Measurements from ENCODE around the gene ZFHX3.
A peak's percentile ranks its signal among the peaks of the same experiment; 100 is the strongest.
"Not testable (repeated sequence)": the region's sequence is repeated elsewhere in the genome, so short reads cannot be mapped to it uniquely, and the experiment has no call there.

Gene ZFHX3, protein sequence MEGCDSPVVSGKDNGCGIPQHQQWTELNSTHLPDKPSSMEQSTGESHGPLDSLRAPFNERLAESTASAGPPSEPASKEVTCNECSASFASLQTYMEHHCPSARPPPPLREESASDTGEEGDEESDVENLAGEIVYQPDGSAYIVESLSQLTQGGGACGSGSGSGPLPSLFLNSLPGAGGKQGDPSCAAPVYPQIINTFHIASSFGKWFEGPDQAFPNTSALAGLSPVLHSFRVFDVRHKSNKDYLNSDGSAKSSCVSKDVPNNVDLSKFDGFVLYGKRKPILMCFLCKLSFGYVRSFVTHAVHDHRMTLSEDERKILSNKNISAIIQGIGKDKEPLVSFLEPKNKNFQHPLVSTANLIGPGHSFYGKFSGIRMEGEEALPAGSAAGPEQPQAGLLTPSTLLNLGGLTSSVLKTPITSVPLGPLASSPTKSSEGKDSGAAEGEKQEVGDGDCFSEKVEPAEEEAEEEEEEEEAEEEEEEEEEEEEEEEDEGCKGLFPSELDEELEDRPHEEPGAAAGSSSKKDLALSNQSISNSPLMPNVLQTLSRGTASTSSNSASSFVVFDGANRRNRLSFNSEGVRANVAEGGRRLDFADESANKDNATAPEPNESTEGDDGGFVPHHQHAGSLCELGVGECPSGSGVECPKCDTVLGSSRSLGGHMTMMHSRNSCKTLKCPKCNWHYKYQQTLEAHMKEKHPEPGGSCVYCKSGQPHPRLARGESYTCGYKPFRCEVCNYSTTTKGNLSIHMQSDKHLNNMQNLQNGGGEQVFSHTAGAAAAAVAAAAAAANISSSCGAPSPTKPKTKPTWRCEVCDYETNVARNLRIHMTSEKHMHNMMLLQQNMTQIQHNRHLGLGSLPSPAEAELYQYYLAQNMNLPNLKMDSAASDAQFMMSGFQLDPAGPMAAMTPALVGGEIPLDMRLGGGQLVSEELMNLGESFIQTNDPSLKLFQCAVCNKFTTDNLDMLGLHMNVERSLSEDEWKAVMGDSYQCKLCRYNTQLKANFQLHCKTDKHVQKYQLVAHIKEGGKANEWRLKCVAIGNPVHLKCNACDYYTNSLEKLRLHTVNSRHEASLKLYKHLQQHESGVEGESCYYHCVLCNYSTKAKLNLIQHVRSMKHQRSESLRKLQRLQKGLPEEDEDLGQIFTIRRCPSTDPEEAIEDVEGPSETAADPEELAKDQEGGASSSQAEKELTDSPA (N-terminal part only)

DNA sequence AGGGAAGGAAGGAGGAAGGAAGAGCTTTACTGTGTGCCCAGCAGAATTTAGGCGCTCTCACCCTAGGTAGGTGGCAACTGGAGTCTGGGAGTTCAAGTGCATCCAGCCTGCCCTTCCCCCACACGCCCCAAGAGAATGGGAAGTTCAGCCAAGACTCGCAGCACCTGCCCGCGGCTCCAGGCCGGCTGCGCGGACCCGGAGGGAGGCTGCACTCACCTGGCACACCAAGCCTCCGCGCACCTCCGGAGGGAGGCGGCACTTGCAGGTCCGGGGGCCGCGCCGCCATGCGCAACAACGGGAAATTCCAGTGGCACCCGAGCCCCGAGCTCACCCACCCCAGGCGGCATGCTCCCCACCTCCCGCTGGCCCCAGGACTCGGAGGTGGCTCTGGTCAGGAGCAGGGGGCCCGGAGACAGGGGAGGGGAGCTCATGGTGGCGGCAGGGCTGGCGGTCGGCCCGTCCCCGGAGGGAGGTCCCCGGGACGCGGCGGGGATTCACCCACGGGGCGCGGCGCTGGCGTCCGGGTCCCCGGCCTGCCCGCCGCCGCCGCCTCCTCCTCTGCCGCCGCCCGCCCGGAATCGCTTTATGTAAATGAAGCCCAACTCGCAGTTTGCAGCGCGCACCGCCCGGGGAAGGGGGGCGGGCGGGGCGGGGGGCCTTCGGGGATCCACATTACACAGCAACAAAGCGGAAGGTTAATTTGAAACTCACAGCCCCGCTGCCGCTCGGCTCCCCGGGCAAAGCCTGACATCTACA lies at the start of gene ZFHX3:
TSS of gene ZFHX3 (minus strand) at position 593 of the 756 bp plus-strand sequence. CDS start 87,983 bp downstream, outside the sequence.
- peak; percentile 38 to 85 for DNase-seq

DNA sequence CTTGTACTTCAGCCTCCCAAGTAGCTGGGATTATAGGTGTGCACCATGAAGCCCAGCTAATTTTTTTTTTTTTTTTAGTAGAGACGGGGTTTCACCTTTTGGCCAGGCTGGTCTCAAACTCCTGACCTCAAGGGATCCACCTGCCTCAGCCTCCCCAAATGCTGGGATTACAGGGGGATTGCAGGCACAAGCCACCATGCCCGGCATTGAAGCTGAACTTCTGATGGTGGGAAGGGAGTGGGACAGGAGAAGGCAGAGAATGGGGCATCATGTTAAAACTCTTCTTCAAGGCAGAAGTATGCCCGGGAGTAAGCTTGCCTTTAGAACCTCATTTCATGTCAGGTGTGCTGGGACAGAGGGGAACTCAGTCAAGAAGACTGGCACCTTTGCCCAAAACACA lies 48.6 kb upstream of the ZFHX3 start:
- no peak for DNase-seq

DNA sequence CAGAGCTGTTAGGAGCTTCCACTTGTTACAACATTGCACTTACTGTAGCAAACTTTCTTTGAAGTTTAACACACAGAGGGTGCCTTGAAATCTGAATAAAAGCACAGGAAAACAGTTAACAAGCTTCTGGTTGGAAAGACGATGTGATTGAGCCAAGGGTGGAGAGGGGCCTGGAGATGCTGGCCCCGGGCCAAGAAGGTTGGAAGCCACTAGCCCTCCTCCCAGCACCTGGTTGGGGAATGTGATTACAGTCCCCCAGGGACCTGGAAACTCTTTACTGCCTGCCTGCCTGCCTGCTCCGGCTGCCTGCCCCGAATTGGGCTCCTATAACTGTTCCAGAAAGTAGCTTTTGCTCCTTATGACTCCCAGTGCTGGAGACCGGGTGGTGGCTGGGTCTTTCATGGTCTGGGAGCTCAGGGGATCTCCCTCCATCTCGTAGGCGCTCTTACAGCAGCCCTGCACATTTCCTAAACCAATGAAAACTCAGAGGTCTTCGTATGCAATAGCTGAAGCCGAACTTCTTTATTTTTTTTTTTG lies 48.0 kb upstream of the ZFHX3 start:
- DNase-seq, result peak in 1 of 2 experiments; percentile 65

DNA sequence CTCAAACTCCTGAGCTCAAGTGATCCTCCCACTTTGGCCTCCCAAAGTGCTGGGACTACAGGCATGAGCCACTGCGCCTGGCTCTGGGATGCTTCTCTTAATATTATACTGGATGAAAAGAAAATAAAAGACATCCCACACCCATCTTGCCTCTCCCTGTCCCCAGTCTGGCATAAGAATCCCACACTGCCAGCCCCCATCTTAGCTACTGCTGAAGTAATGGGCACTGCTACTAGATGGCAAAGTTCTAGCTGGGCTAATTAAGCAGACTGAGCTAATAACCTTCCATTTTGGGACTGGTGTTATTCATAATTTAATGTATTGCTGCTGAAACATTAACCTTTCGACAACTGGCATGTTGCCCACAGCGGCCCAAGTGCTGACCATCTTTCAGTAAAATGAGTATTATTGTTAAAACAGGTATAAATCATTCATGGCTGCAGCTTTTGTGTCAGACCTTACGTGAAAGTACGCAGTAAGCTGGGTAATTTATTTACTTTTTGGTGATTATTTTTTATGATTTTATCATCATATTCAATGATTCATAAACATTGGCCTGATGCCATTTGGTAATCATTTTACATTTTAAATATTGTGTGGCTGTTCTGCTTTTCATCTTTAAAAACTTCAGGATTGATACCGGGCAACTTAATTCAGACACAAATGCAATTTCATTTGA lies 47.4 kb upstream of the ZFHX3 start:
- no peak for DNase-seq

DNA sequence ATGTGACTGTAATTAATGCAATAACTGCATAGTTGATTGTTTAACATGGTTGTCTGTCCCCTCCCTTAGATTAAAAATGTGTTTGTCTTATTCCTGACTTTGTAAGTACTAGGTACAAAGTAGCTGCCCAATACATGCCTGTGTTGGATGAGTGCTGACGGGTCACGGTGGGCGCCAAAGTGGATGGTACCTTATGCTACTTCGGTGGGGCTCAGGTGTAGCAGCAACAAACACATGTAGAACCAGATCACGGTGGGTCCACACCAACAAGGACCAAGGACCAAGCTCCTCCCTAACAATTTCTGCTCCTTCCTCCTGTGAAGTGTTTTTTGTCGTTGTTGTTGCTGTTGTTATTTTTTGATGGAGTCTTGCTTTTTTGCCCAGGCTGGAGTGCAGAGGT lies 46.4 kb upstream of the ZFHX3 start:
- no peak for DNase-seq

DNA sequence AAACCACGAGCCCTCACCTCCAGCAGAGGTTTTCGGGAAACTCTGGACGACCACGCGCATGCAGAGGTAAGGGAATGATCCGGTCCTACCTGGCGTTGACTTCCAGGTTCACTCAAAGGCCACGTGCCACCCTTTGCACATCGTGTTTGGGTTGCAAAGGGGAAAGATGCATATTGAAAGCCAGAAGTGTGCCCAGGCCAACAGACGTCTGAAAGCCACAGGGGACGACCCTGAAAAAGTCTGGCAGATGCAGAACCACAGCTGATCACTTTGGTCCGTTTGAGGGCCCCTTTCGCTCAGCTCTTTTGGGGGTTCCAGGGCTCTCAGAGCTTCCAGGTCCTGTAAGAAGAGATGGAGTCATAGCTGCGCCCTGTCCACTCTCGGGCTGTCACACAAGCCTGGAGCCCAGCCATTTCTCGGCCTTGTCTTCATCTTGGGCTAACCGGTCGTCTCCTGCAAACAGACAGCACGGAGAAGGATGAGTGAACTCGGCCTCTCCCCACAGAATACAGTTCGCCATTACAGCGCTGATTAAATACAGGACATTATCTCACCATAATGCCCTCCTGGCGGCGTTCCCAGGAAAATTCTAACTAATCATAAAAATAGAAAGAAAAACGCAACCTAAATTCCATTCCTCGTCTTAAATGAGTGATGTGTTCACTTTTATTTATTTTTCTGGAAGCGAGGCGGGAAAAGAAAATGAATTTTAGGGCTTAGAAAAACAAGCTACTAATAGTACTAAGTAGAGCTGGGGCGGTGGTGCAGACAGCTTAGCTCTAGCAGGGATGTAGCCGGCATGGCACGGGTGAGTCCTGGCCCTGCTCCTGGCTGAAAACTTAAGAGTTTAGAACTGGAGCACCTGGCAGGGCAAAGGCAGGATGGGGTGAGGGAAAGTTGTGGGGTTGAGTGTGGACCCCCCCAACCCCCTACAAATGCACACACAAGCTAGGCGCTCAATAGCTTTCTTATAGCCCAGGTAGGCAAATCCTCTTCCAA lies 45.5 kb upstream of the ZFHX3 start:
- DNase-seq, result no peak

DNA sequence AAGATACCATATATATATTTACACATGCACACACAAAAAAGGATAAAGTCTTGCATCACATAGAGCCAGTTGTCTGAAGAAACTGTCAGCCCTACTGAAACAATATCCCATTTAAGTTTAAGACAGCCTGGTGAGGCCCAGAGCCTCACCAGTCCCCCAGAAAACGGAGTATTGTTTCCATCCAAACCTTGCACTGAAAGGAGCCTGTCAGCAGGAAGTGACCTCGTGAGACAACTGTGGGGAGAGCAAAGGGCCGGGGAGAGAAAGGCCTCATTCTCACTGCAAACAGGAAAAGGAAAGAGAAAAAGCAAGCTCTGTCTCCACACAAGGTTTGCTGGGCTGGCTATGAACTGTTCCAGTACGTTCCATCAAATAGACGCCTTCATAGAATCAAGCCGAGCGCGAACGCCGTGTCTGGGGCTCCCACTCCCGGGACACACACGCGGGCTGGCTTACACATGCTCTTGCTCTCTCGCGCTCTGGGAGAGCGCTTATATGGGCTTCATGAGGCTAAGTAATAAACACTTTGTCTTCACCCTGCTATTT lies 44.4 kb upstream of the ZFHX3 start:
- DNase-seq, result no peak

DNA sequence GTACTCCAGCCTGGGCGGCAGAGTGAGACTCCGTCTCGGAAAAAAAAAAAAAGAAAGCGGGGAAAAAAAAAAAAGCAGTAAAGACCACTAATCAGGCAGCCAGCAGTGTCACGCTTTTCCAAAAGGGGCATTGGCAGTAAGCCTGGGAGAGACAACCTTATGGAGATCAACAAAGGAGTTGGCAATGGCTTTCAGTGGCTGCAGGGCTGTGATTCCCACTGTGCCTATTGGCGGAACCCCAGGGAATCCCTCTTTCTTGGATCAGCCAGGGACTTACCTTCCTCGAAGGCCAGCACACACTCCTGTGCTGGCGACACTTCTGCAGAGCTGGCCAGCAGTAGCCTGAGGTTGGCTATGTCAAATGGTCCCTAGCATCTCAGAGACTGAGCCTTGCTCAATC lies 43.2 kb upstream of the ZFHX3 start:
- DNase-seq, result no peak

DNA sequence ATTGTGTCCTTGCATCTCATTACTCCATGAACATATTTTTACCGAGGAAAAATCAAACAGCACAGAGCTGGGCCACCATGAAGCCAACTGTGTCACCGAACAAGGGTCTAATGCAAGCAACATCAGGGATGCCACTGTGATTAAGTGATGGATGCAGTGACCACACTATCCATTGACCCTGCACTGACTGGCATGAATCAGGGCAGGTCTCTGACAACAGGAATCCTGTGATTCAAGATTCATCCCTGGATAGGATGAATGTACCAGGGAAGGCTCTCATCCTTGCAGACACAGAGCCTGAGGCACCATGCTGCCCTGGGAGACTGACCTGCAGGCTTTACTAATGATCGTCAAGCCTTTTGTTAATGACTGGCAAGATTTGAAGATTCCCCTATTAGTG lies 41.5 kb upstream of the ZFHX3 start:
- no peak for DNase-seq

DNA sequence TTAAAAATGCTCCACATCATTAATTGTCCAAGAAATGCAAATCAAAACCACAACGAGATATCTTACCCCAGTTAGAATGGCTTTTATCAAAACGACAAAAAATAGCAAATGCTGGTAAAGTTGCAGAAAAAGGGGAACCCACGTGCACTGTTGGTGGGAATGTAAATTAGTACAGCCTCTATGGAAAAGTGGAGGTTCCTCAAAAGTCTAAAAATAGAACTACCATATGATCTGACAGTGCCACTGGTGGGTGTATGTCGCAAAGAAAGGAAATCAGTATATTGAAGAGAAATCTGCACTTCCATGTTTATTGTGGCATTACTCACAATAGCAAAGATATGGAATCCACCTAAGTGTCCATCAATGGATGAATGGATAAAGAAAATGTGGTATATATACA lies 38.2 kb upstream of the ZFHX3 start:
- DNase-seq, result no peak

DNA sequence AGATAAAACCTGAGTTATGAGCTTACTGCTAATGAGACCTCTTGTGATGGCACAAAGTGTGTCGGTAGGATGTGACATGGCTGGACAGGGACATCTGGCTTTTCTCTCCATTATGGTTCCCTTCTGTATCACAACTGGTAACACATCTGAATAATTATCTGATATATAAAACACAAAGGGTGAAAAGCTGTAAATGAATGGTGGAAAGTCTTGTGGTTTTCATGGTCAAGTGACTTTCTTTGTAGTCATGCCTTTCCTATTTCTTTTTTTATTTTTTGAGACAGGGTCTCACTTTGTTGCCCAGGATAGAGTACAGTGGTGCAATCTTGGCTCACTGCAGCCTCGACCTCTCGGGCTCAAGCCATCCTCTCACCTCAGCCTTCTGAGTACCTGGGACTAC lies 35.3 kb upstream of the ZFHX3 start:
- no peak for DNase-seq

DNA sequence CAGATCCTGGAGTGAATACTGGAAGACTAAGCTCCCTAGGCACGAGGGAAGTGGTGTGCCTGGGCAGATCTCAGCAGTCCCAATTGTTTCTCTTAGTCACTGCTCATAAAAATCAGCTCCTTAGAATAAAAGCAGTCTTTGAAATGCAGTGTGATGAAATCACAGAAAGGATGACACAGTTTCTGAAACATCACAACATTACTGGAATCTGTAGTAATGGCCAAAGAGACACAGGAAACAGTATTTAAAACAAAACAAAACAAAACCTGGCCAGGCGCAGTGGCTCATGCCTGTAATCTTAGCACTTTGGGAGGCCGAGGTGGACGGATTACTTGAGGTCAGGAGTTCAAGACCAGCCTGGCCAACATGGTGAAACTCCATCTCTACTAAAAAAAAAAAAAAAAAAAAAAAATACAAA lies 34.7 kb upstream of the ZFHX3 start:
- DNase-seq, result not testable (repeated sequence)

DNA sequence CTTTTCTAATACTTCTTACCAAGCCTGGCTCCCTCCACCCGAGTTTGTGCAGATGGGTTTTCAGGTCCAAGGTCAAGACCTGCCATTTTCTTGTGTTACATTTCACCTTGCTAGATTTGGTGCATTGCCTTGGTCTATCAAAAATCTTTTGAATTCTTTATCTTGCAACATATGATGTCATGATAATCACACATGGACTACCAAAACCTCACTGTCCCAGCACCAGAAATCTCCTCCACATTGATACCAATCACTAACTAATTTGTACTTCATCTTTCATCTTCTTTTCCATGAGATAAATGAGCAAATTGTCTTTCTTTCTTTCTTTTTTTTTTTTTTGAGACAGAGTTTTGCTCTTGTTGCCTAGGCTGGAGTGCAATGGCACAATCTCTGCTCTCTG lies 33.0 kb upstream of the ZFHX3 start:
- no peak for DNase-seq

DNA sequence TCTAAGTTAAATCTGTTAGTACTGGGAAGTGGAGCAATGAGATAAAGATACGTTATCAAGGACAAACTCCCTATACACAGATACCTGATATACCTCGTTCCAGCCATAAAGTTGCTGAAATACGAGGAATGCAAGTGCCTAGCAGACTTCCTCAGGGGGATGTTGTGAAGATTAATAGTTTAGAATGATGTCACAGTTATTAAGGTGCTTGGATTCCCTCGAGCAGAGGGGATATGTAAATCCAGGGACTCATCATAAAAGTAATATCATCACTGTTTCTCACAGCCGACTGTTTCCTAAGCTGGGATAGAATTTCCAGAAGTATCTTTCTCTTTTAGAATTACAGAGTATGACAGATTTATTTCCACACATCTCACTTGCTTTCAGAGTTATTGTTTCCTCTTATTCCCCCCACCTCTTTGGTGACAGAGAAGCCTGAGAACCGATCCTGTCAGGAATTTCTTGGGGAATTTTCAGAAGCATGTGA lies 28.4 kb upstream of the ZFHX3 start:
- DNase-seq, result no peak

DNA sequence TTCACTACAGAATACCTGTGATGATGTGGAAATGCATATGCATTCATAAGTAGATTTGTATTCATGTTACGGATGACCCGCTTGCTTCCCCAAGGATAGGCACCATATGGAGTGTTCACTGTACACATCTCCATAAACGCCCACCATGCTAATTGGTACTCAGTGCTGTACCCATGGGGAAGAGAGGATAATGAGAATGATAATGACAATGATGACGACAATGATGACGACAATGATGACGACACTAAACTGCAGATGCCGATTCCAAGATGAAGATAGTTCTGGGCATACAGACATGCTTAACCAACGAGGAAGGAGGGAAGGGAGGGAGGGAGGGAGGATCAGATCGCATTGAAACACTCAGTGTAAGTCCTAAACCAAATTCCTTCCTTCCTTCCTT lies 26.5 kb upstream of the ZFHX3 start:
- no peak for DNase-seq

DNA sequence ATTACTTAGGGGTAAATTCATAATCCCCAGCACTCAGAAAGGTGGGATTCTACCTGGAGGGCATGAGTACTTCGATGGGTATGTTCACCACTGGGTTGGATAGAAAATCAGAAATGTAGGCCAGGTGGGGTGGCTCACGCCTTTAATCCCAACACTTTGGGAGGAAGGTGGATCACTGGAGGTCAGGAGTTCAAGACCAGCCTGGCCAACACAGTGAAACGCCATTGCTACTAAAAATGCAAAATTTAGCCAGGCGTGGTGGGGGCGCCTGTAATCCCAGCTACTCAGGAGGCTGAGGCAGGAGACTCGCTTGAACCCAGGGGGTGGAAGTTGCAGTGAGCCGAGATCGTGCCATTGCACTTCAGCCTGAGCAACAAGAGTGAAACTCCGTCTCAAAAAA lies 24.1 kb upstream of the ZFHX3 start:
- not testable (repeated sequence) for DNase-seq

DNA sequence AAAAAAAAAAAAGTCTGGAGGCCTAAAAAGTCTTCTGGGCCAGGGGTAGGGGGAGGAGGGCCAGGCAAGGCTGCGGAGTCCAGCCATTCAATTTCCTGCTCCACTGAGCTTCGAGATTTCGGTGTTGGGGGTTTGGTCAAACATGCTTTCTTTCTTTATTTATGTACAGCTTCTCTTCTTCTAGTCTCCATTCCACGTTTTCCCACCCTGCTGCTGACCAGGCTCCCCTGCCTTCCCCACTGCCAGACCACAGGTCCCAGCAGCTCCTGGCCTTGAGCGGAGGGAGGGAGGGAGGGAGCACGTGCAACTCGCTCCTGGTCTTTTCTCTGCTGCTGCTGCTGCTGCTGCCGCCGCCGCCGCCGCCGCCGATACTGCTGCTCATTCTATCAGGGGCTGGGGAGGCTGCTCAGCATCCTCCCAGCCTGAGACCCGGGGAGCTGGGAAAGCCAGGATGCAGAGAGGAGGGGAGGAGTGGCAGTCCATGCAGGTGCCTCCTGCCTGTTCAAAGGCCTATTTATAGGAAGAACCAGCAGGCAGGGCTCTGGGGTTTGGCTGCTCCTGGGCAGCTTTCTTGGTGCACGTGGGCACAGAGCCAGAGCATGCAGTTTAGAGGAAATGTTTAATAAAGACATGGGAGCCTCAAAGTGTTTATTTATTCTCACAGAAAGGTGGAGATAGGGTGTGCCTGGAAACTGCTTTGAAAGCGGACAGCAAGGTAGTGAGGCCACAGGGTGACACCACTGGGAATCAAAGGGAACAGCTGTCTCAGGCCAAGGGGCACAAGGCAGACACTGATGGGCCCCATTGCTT lies 23.4 kb upstream of the ZFHX3 start:
- DNase-seq, result peak; percentile 34 to 73

DNA sequence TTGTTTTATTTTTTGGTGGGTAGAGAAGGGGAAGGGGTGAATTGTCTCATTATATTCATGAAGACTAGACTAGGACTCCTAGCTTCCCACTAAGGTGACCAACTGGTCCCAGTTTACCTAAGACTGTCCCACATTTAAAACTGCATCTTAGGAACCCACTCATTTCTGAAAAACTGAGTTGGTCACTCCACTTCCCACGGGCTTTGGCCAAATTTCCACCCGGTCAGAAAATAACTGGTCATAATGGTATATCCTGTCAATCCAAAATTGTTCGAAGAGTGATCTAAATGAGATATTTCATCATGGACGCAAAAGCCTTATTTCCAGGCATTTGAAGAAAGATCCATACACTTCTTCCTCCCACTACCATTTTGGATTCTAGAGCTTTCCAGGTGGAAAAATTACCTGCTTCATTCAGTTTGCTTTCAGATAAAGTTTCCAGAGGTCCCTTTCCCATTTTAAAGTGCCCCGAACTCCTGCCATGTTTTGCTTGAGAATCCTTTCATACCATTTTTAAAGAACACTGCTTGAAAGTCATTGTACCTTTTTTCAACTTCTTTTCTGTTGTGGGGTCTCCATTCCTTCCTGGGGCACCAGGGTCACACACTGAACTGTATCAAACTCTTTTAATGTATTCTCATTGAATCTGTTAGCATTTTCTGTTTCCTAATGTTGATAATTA lies 21.8 kb upstream of the ZFHX3 start:
- no peak for DNase-seq

Data from NCI-H526 (cell line).